H9 (cell line): ENCODE data around the gene ALDH1L1. TPM values are rescaled to one million over a fixed set of nuclear protein-coding genes. Genes with fewer than 3 reads are reported as not detected.

Experiments
- DNase-seq: peaks from one replicate; pipeline ENCODE4 v3.0.0-alpha.2; 2017
- H2AFZ ChIP-seq: one replicate; pipeline ENCODE4 v1.6.1; 2013; ENCODE audit warnings: mild to moderate bottlenecking, low read length, control low read depth, moderate library complexity
- H2AK5ac ChIP-seq: 2 replicates; pipeline ENCODE4 v1.6.1; 2013; ENCODE audit warnings: low read length, control low read depth, mixed read lengths; ENCODE audit not compliant: insufficient read length
- H2BK120ac ChIP-seq: one replicate; pipeline ENCODE4 v1.6.1; 2013; ENCODE audit warnings: low read depth, mild to moderate bottlenecking, low read length, control low read depth, inconsistent platforms; ENCODE audit not compliant: poor library complexity, severe bottlenecking
- H2BK12ac ChIP-seq: 2 replicates; pipeline ENCODE4 v1.6.1; 2013; ENCODE audit warnings: low read length, control low read depth, mixed read lengths, low read depth; ENCODE audit not compliant: insufficient read length
- H2BK15ac ChIP-seq: 2 replicates; pipeline ENCODE4 v1.6.1; 2013; ENCODE audit warnings: low read depth, low read length, control low read depth
- H2BK20ac ChIP-seq: one replicate; pipeline ENCODE4 v1.6.1; 2013; ENCODE audit warnings: low read depth, mild to moderate bottlenecking, low read length, control low read depth, inconsistent platforms; ENCODE audit not compliant: poor library complexity, severe bottlenecking
- H2BK5ac ChIP-seq: 2 replicates; pipeline ENCODE4 v1.6.1; 2013; ENCODE audit warnings: low read length, control low read depth, mixed read lengths; ENCODE audit not compliant: insufficient read length
- H3K14ac ChIP-seq: 2 replicates; pipeline ENCODE4 v1.6.1; 2013; ENCODE audit warnings: low read length, control low read depth; ENCODE audit not compliant: insufficient read depth
- H3K18ac ChIP-seq: 2 replicates; pipeline ENCODE4 v1.6.1; 2013; ENCODE audit warnings: low read depth, mild to moderate bottlenecking, mixed read lengths, low read length, control low read depth; ENCODE audit not compliant: insufficient read length
- H3K23ac ChIP-seq: 2 replicates; pipeline ENCODE4 v1.6.1; 2013; ENCODE audit warnings: low read length, control low read depth, mixed read lengths, low read depth; ENCODE audit not compliant: insufficient read length
- H3K23me2 ChIP-seq: 2 replicates; pipeline ENCODE4 v1.6.1; 2013; ENCODE audit warnings: low read depth, mild to moderate bottlenecking, mixed read lengths, low read length, control low read depth; ENCODE audit not compliant: insufficient read length, poor library complexity, severe bottlenecking
- H3K27ac ChIP-seq: 2 replicates; pipeline ENCODE4 v1.5.1; 2013; ENCODE audit warnings: low read length, control low read depth, mixed read lengths, low read depth; ENCODE audit not compliant: insufficient read length
- H3K27me3 ChIP-seq: 2 replicates; pipeline ENCODE4 v1.6.1; 2013; ENCODE audit warnings: low read length, control low read depth, inconsistent platforms; ENCODE audit not compliant: insufficient read depth
- H3K4ac ChIP-seq: 2 replicates; pipeline ENCODE4 v1.6.1; 2013; ENCODE audit warnings: low read depth, mild to moderate bottlenecking, control low read depth, inconsistent platforms, low read length, moderate library complexity
- H3K4me1 ChIP-seq: 2 replicates; pipeline ENCODE4 v1.6.1; 2013; ENCODE audit warnings: low read length, control low read depth, inconsistent platforms; ENCODE audit not compliant: insufficient read depth
- H3K4me2 ChIP-seq: 2 replicates; pipeline ENCODE4 v1.6.1; 2013; ENCODE audit warnings: low read length, control low read depth, mixed read lengths; ENCODE audit not compliant: insufficient read length, insufficient read depth
- H3K56ac ChIP-seq: 2 replicates; pipeline ENCODE4 v1.6.1; 2013; ENCODE audit warnings: low read depth, mild to moderate bottlenecking, mixed read lengths, low read length, control low read depth; ENCODE audit not compliant: insufficient read length
- H3K79me1 ChIP-seq: 2 replicates; pipeline ENCODE4 v1.6.1; 2013; ENCODE audit warnings: low read depth, mild to moderate bottlenecking, moderate library complexity, low read length, control low read depth, inconsistent platforms; ENCODE audit not compliant: insufficient read depth, poor library complexity, severe bottlenecking
- H3K79me2 ChIP-seq: 2 replicates; pipeline ENCODE4 v1.6.1; 2013; ENCODE audit warnings: low read length, control low read depth, inconsistent platforms; ENCODE audit not compliant: insufficient read depth
- H3K9ac ChIP-seq: 2 replicates; pipeline ENCODE4 v1.6.1; 2013; ENCODE audit warnings: low read length, control low read depth, mixed read lengths; ENCODE audit not compliant: insufficient read length; ENCODE audit errors: extremely low read depth
- H3K9me3 ChIP-seq: one replicate; pipeline ENCODE4 v1.6.1; 2013; ENCODE audit warnings: low read depth, low read length, inconsistent platforms; ENCODE audit not compliant: control insufficient read depth
- H3T11ph ChIP-seq: one replicate; pipeline ENCODE4 v1.6.1; 2013; ENCODE audit warnings: mild to moderate bottlenecking, low read length, control low read depth, inconsistent platforms
- H4K20me1 ChIP-seq: one replicate; pipeline ENCODE4 v1.6.1; 2013; ENCODE audit not compliant: control insufficient read depth, insufficient read length, insufficient read depth
- H4K5ac ChIP-seq: 2 replicates; pipeline ENCODE4 v1.6.1; 2013; ENCODE audit warnings: low read depth, mild to moderate bottlenecking, mixed read lengths, low read length, control low read depth; ENCODE audit not compliant: insufficient read length
- H4K8ac ChIP-seq: replicated peaks from 2 replicates; pipeline ENCODE4 v1.6.1; 2013; ENCODE audit warnings: low read length, control low read depth, mixed read lengths, low read depth; ENCODE audit not compliant: insufficient read length
- H4K91ac ChIP-seq: 2 replicates; pipeline ENCODE4 v1.6.1; 2013; ENCODE audit warnings: low read depth, mild to moderate bottlenecking, moderate library complexity, mixed read lengths, low read length, control low read depth; ENCODE audit not compliant: insufficient read length
- H3K27ac Mint-ChIP-seq, 3 experiments: 2 replicates in 2 of 3; 3 replicates in 1 of 3; pipeline ENCODE4 v1.8.0; 2020 to 2021; ENCODE audit warnings: mixed read lengths in 3 of 3, mild to moderate bottlenecking in 1 of 3, moderate library complexity in 1 of 3
- H3K27me3 Mint-ChIP-seq: 2 replicates; pipeline ENCODE4 v1.8.0; 2021; ENCODE audit warnings: low read depth, mild to moderate bottlenecking, moderate library complexity, mixed read lengths
- H3K36me3 Mint-ChIP-seq, 3 experiments: 2 replicates in 2 of 3; 3 replicates in 1 of 3; pipeline ENCODE4 v1.8.0; 2020 to 2021; ENCODE audit warnings: low read depth in 3 of 3, mixed read lengths in 3 of 3; ENCODE audit not compliant: insufficient read depth in 1 of 3
- H3K4me1 Mint-ChIP-seq, 2 experiments: 2 replicates each; pipeline ENCODE4 v1.8.0; 2020; ENCODE audit warnings: mixed read lengths in 2 of 2
- H3K4me3 Mint-ChIP-seq, 2 experiments: 2 replicates in 1 of 2; 3 replicates in 1 of 2; pipeline ENCODE4 v1.8.0; 2020 to 2021; ENCODE audit warnings: mild to moderate bottlenecking in 2 of 2, mixed read lengths in 2 of 2, moderate library complexity in 1 of 2
- H3K9me3 Mint-ChIP-seq, 2 experiments: 2 replicates in 1 of 2; 3 replicates in 1 of 2; pipeline ENCODE4 v1.8.0; 2020; ENCODE audit warnings: mild to moderate bottlenecking in 2 of 2, mixed read lengths in 2 of 2, moderate library complexity in 1 of 2
- WGBS: extraction: QIAGEN DNeasy Blood & Tissue Kit; methylation state at CpG from one replicate; pipeline ENCODE4 v1.1.7; 2013; ENCODE audit warnings: missing lambda C conversion rate, low lambda C conversion rate, mixed read lengths; ENCODE audit not compliant: insufficient read length; ENCODE audit errors: extremely low coverage; 5-methylcytosine and 5-hydroxymethylcytosine counted together
- total RNA-seq: library from RNA; stranded (reverse); gene quantifications from 2 replicates; pipeline ENCODE4 v1.2.1, GENCODE V29; 2021
- TF ChIP-seq, protein P1 (sequence below): fragments of 200-600 bp; sonication (generic); conservative IDR thresholded peaks from 3 replicates; pipeline ENCODE4 v1.8.0; 2021; ENCODE audit warnings: antibody characterized with exemption, mild to moderate bottlenecking

Gene ALDH1L1
- total RNA-seq, 1 experiment from 2014 or later = 0.90 TPM

- Histone ChIP-seq H3K56ac (no peak overlapping the region), H3K79me1 (no peaks in the 10 kb centered on the region), H3K23ac (no peak overlapping the region), H3K9ac (no peak overlapping the region), H4K91ac (no peak overlapping the region), H2BK15ac (no peak overlapping the region), H3K27ac (no peak overlapping the region), H3K27me3 (no peaks in the 10 kb centered on the region), H2BK120ac (no peak overlapping the region), H3K14ac (no peak overlapping the region), H2AFZ (no peak overlapping the region), H2BK12ac (no peak overlapping the region), H4K8ac (no peak overlapping the region), H3K4ac (no peak overlapping the region), H4K5ac (no peak overlapping the region), H3K9me3 (no peaks in the 10 kb centered on the region), H3K79me2 (no peaks in the 10 kb centered on the region), H3K4me1 (no peaks in the 10 kb centered on the region), H3K18ac (no peak overlapping the region), H3K23me2 (no peaks in the 10 kb centered on the region), H3K4me2 (no peak overlapping the region), H3T11ph (no peak overlapping the region), H4K20me1 (no peaks in the 10 kb centered on the region), H2BK5ac (no peak overlapping the region), H2AK5ac (no peak overlapping the region), H2BK20ac (no peak overlapping the region)
- peaks cover 21 to 33% of the 10 kb centered on the region in 2 experiments for H3K9me3 Mint-ChIP-seq
- DNase-seq = no peak
- no peak overlapping the region for H3K4me3 Mint-ChIP-seq
- H3K4me1 Mint-ChIP-seq = peaks cover 8 to 13% of the 10 kb centered on the region in 2 experiments
- H3K27me3 Mint-ChIP-seq = peaks cover 7% of the 10 kb centered on the region
- H3K27ac Mint-ChIP-seq = no peak overlapping the region
- H3K36me3 Mint-ChIP-seq = peaks cover 6 to 15% (median 11%) of the 10 kb centered on the region in 3 experiments
- WGBS = no CpG with 5 or more reads among the region's 3 CpGs
- TF ChIP-seq, protein P1, sequence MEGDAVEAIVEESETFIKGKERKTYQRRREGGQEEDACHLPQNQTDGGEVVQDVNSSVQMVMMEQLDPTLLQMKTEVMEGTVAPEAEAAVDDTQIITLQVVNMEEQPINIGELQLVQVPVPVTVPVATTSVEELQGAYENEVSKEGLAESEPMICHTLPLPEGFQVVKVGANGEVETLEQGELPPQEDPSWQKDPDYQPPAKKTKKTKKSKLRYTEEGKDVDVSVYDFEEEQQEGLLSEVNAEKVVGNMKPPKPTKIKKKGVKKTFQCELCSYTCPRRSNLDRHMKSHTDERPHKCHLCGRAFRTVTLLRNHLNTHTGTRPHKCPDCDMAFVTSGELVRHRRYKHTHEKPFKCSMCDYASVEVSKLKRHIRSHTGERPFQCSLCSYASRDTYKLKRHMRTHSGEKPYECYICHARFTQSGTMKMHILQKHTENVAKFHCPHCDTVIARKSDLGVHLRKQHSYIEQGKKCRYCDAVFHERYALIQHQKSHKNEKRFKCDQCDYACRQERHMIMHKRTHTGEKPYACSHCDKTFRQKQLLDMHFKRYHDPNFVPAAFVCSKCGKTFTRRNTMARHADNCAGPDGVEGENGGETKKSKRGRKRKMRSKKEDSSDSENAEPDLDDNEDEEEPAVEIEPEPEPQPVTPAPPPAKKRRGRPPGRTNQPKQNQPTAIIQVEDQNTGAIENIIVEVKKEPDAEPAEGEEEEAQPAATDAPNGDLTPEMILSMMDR = no peak
Measured at GRCh38 chr3:126200534-126200933, 20.1 kb upstream of the ALDH1L1 start.
